Activated naive CD4-positive, alpha-beta T cell (primary cell): ENCODE results near the gene DPH1.
"Not testable (repeated sequence)": the region's sequence is repeated elsewhere in the genome, so short reads cannot be mapped to it uniquely, and the experiment has no call there.

Experiments
- DNase-seq, 4 experiments: peaks; one replicate each; lab custom pipeline; 2025; lab: John Stamatoyannopoulos, UW

Gene DPH1

DNA sequence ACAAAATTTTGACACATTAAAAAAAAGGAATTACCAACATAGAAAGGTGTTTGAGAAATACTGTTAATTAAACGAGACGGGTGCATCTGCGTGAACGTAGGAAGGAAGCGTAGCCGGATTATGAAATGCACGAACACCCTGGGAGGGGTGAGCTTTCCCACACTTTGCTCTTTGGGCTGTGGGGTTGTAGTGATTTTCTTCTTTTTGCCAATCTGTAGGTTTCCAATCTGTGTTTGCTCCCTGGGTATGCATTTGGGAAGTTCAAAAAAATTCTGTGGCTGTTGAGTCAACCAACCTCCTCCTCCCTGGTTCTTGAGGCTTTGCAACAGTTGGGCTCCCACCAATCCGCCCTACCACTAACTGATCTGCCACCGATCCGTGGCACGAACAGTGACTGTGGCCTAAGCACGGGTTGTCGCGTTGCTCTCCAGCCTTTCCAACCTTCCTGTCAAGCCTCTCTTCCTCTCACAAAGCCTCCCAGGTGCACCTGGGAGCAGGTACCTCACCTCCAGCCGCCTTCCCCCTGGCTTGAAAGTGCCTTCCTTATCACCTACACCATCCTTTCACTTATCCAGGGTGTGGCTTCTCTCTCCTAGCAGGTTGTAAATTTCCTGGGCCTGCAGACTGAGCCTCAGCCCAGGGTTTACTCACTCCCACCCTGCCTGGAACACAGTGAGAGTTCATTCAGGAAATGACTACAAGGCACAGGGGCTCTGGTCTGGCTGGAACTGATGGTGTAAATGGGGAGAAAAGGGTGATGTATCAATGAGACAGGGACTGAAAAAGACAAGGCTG lies 21.4 kb upstream of the DPH1 start:
- DNase-seq = no peak

DNA sequence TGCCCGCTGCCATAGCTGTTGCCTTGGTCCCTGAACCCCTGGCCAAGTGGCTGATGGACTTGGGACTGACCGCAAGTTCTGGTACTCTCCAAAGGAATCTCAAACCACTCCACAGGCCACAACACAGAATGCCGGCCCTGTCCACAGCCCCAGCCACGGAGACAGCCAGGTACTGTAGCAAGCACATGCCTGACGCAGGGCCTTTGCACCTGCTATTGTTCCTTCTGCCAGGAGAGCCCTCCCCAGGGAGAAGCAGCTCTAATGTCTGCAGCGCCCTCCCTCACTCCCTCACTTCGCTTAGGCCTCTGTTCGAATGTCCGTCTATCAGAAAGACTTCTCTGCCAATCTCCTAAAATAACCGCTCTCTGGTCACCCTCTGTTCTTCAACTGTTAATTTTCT lies 20.2 kb upstream of the DPH1 start:
- DNase-seq = no peak

DNA sequence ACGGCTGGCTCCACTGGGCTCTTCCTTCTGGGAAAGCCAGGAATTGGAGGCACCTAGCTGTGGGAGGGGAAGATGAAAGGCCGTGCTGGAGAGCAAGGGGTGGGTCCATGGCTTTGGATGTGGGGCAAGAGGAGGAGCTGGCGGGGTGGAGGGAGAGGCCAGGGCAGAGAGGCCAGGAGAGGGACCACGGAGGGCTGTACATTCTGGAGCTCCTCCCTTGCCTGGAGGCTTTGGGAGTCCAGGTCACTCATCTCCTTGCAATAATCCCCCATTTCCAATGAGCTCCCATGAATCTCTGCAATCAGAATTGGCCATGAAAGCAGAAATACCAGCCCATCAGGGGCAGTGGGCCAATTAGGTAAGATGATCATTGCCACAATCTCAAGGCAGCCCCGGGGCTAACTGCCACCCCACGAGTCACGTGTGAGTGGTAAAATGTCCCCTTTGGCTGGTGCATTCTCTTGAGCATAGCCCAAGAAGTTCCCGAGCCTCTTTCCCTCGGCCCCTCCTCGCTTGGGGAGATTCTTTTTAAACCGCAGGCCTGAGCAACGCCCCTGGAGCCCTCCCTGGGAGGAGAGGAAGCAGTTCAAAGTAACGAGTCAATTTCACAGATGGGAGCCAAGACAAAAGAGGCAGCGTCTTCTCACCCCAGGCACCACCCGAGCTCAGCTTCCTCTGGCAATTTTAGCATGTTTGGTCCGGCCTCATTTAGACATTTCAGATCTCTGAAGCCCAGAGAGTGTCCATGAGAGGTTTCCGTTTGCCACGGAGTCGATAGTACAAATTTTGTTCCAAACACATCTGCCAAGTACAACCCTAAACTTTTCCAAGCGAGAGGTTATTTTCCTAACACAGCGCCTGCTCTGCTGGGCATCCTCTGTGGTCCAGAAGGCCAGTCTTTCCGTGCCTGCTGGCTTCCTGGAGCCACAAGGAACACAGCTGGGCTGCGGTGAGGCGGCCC lies 18.3 kb upstream of the DPH1 start:
- no peak for DNase-seq

DNA sequence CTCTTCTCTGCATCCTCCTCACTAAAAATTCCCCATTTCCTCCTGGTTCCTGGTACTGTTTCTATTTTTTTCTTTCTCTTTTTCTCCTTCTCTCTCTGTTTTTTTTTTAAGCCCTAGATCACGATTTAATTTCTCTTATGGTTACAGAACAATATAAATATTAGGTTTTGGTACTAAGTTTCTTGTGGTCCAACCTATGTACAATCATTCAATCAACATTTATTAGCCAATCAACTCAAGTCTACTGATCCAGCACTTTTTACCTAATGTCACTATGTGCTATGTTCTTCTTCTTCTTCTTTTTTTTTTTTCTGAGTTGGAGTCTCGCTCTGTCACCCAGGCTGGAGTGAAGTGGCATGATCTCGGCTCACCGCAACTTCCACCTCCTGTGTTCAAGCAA lies 17.5 kb upstream of the DPH1 start:
- DNase-seq = no peak

DNA sequence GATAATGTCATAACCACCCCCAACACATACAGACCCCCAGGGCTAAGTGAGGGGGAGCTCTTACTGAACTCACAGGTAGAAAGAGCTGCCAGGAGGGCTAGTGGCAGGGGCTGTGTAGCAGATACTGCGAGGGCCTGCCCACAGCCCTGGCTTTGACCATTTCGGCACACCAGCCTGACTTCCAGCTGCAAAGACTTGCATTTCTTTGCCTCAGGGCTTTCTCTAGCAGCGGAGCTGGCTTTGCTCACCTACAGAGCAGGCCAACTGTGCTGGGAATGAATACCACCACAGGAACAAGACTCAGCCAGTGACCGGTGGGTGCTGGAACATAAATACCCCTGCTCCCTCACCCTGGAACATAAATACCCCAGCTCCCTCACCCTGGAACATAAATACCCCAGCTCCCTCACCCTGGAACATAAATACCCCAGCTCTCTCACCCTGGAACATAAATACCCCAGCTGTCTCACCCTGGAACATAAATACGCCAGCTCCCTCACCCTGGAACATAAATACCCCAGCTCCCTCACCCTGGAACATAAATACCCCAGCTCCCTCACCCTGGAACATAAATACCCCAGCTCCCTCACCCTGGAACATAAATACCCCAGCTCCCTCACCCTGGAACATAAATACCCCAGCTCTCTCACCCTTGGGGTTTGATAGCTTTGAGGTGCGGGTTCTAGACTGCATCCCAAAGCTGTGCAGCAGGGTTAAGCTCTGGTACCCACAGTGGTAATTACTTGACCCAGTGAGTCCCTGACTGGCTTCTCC lies 16.5 kb upstream of the DPH1 start:
- not testable (repeated sequence) for DNase-seq

DNA sequence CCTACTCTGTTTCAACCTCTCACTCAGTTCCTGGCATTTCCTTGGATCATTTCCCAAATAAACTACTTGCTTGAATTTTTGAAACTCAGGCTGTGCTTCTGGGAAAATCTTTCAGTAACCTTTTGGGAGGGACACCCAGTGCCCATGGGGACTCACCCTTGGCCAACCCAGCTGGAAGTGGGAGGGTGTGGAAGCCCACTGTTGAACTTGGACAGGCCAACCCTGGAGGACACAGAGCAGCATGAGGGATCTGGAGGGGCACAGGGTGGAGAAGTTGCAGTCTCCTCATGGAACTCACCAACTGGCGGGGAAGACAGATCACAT lies 16.0 kb upstream of the DPH1 start:
- DNase-seq = no peak

DNA sequence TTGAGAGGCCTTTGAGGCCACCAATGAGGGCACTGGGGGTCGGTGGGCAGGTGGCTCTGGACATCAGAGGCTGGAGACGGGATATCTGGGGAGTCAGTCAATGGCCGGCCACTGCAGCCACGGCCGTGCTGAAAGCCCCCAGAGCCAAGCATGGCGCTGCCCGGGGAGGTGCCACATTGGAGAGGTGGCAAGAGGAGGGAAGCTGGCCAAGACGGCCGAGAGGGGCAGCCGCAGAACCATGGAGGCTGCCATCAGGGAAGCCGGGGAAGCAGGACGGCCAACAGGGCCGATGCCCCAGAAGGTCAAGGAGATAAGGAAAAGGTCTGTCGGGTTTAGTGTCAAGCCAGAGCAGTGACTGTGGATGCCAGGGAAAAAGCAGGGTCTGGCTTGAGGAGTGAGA lies 14.6 kb upstream of the DPH1 start:
- DNase-seq = no peak

DNA sequence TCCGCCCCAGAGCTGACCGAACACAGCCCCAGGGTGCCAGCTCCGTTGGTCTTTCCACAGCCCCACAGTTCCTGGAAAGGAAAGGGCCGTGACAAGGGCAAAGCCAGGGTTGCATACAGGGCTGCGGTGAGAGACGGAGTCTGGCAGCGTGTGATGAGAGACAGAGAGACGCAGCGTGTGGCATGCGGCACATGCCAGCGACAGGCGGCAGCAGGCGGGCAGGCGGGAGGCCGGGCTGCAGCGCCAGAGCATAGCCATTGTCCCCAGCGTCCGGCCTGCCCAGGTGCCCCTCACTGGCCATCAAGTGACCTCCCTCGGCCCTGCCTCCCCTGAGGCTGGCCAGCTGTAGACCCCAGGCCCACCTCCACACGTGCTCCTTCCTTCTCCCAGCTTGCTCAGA lies 13.5 kb upstream of the DPH1 start:
- DNase-seq = no peak

DNA sequence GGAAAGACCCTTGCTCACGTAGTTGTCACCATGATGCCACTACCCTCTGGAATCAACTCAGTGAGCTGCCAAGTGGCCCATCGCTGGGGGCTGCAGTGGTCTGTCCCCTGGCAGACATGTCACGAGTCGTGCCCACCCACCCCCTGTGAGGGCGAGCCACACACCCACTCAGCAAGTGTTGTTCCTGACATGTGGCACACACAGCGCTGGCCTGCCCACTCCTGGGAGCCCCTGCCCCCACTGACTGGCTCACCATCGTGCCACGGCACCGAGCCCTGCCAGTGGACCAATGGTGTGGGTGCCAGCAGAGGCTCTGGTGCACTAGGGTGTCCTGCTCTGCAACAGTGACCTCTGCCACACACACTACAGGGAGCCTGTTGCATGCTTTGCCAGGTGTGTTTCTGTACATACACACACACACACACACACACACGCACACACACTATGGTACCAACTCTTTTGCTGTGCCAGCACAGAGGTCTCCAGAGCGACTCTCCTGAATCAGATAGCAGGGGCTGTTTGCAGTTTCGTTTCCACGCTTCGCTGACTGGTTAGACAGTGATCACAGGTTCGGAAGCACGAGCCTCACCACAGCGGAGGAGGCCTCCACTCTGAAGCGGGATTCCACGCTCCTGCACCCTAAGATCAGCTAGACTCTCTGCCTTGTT lies 12.5 kb upstream of the DPH1 start:
- no peak for DNase-seq

DNA sequence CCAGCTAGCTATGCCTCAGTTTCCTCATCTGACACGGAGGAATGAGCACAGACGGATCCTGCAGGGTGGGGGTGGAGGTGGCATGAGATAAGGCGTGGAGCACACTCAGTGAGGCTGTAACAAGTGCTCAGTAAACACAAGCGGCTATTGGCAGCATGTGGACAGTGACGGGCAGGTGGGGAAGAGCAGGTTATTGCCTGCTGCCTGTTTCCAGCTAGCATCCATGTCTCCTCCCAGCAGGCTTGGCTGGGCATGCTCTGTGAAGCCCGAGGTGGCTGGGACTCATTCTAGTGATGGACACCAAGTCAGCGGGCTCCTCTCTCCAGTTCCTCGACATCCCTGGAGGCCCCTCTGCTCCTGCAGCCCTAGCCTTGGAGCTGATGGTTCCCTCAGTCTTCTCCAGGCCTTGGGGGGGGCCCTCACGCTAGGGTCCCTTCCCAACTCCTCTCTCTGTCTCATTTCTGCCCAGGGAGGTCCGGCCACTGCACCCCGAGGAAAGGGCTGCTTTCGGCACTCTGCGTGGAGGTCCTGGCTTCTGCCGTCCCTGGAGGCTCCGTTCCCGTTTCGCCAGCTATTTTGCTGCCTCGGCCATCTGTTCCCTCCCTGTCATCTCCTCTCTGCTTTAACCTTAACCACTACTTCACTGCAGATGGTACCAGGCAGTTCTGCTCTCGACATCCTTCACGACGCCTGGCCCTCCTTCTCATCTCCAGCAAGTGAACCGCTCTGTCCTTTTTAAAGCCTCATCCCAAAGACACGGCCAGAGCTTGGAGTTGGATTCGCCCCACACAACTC lies 11.0 kb upstream of the DPH1 start:
- DNase-seq = no peak

DNA sequence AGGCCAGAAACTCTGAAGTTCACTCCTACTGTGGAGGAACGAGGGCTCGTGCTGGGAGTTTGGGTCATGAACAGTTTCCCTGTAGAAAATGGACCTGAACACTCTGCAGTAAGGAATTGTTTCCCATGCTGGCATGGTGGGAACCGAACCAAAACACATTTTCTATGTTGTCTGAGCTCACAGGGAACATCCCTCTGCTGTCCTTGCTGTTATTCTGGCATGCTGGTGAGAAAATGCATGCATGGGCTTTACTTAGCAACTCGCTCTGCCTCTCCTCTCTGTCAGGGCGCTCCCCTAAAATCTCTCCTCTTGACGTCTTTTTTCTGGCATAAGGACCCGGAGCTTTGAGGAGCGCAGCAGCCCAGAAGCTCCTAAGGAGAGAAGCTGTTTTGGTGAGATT lies 10.2 kb upstream of the DPH1 start:
- DNase-seq = no peak

DNA sequence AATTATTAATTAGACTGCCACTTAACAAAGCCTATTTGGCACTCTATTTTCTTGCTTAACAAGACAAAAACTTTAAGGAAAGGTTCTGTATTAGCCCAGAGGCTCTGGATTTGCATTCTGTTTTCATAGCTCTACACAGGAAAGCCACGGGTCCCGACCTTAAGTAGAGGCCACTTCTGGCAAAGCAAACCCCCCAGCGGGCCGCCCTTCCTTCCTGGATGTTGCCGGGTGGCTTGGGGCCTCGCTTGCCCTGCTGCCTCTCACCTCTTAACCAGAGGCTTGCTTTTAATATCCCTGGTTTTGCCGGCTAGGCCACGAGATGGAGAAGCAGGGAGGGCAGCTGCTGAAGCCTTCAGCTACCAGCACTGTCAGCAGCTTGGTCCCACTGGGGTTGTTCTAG lies 9.2 kb upstream of the DPH1 start:
- DNase-seq = no peak

DNA sequence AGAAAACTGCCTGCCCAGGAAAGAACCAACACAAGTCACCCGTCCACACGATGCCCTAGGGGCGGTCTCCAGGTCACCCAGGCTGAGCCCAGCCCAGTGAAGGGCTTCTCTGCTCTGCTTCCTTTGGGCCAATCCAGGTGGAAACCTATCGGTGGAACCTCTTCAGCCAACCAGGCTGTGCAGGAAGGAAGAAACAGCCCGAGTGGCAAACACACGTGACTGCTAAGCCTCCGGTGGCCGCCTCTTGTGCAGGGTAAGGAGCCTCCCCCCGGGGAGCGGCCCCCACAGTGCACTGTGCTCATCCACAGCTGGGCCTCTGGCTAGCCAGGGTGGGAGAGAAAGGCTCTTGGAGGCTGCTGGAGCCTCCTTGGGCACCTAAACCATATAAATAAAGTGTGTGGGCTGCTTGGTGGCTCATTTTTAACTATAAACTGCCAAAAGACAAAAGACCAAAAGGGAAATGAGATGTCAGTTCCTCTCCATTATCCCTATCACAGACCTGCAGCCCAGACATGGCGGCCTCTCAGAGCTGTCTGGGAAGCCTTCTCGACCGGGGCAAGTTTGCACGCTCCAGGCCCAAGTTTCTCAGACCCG lies 7.2 kb upstream of the DPH1 start:
- peak in 1 of 4 experiments; percentile 11 for DNase-seq

DNA sequence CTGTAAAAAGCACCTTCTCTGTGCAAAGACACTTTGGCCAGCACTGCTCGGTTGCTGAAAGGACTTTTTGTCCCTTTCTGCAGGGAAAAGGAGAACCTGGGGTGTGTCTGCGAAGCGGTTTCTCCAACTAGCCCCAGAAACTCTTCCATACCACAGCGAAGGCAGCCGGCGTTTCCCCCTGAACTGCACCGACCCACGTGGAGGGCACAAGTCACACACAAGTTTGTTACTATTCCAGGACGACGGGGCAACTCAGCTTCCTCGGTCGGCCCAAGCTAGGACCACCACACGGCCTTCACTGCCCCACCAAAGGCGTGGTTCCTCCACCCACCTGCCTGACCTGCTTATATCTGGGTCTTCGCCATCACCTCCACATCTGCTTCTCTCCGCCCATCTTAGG lies 6.7 kb upstream of the DPH1 start:
- DNase-seq = no peak

DNA sequence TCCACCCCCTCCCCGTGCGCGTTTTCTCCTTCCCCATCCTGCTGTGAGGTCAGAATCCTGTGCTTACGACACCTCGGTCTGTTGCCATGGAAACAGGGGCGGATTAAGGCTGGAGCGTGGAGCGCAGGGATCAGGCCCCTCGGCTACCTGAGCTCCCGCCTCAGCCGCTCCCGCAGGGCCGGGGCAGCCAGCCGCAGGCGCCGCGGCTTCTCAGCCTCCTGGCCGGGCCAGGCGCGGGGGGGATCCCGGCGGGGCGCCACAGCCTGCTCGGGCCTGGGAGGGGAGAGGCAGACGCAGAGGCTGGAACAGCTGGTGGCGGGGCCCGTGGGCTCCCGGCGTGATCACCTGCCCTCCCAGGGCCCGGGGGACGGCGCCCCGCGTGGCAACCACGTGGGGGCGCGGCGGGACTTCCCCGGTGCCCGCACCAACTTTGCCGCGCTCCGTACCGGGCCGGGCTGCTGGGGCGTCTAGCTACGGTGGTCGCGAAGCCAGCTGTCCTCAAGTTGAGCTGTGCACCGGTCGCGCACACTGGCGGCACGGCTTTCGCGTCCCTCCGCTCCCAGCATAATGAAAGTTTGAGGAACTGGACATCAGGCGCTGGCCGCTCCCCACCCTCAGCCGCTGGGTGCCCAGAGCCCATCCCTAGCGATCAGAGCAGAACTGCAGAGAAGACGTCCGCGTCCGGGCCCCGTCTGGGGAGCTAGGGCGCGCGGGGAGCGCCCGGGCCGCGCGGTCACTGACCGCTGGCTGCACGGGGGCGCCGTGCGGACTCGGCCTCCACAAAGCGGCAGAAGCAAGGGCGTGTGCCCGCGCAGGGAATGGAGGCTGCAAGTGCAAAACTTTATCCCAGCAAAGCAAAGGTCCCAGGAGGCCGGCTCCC lies 6.0 kb upstream of the DPH1 start:
- no peak for DNase-seq

DNA sequence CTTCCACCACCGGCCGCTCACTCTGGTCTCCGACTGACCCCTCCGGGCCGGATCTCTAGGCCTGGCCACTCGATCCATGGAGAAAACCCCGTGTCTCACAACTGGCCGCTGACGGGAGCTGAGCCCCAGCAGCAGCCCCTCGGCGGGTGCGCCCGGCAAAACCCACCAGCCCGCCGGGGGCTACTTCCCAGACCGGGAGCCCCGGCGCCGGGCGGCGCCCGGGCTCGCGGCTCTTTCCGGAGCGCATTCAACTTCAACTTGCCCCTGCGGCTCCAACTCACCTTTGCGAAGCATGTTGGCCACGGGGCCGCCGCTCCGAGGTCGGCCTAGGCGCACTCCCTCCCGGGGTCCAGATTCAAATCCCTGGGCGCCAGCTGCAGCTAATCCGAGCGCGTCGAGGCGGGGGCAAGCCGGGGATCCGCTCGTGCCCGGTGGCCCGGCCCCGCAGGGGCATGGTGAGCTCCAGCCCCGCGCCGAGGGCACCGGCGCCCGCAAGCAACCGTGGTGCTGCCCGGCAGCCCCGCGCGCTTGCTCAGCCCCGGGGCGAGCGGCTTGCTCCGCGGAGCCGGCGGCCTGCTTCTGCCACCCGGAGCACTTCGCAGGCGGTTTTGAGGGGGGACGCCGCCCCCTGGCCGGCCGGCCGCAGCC lies 5.3 kb upstream of the DPH1 start:
- DNase-seq = no peak

DNA sequence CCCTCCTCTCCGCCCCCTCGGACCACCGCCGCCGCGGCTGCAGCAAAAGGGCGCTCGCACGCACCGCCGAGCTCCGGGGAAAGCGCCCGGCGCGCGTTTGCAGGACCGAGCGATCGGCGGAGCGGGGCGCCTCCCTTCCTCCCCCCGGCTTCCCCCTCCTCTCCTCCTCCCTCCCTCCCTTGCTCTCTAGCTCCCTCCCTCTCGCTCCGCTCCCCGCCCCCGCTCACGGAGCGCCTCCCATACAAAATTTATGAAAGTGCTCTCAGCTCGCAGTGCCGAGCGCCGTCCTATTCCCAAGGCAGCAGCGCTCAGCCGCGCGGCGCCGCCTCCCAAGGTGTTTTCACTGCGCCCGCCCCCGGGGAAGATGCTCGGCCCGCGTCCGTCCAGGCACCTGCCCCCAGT lies 4.7 kb upstream of the DPH1 start, which contains the start of gene RTN4RL1:
Gene RTN4RL1, minus strand, starts transcription at position 115 of the 402 bp plus-strand sequence. CDS start 469 bp downstream, outside the sequence.
- DNase-seq = peak in 3 of 4 experiments; percentile 21 to 64 (median 44)

DNA sequence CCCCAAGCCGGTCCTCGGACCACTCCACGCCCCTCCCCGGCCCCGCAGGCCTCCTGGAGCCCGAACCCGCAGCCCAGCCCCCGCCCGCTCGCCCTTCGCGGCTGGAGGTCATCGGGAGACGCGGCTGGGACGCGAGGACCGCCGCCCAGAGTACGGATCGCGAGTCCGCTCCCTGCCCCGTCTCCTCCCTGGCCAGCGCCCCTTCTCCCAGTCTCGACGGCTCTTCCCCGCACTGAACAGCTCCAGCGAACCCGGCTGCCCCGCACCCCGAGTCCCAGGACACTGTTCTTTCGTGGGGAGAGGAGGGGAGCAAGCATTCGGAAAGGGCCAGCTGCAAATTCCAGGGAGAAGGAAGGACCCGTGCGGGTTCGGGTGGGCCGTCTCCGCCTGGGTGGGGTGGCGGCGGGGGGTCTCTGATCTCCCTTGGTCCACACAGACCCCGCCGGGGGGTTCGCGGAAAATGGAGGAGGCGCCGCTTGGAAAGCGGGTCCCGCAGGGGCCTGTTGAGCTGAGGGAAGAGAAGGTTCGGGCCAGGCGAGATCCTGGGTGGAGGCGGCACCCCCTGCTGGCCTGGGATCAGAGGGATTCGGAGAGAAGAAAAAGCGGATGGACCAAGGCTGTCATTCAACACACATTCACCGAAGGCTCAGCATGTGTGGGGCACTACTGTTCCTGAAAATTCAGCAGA lies 4.2 kb upstream of the DPH1 start:
- no peak for DNase-seq
